GM21390 (cell line): ENCODE measurements around the gene PNO1.
A peak's percentile ranks its signal among the peaks of the same experiment; 100 is the strongest.
"Not testable (repeated sequence)": the region's sequence is repeated elsewhere in the genome, so short reads cannot be mapped to it uniquely, and the experiment has no call there.

Experiments used
- ATAC-seq: cut with Tn5 transposase; IDR thresholded peaks from one replicate; pipeline ENCODE4 v1.9.1; 2021; ENCODE audit not compliant: unreplicated experiment

The PNO1 gene

GRCh38 chr2:68156419-68156818 lies 1.3 kb upstream of the PNO1 start:
- no peak for ATAC-seq

GRCh38 chr2:68157002-68157401 lies 686 bp upstream of the PNO1 start:
- peak; percentile 24 for ATAC-seq

- no peak for ATAC-seq
These were observed 403 bp downstream of the PNO1 start for GRCh38 chr2:68158134-68158447.

GRCh38 chr2:68163641-68164040 lies 6.0 kb downstream of the PNO1 start:
- ATAC-seq = no peak

- no peak for ATAC-seq
These were observed 9.5 kb downstream of the PNO1 start for GRCh38 chr2:68167186-68167585.

- ATAC-seq = no peak
These were observed 11.6 kb downstream of the PNO1 start for GRCh38 chr2:68169308-68169707.

GRCh38 chr2:68171146-68171545 lies 13.5 kb downstream of the PNO1 start:
- ATAC-seq = no peak

GRCh38 chr2:68171684-68172083 lies 14.0 kb downstream of the PNO1 start:
- ATAC-seq = no peak

GRCh38 chr2:68172521-68172920 lies 14.8 kb downstream of the PNO1 start:
- ATAC-seq = no peak

- ATAC-seq = no peak
These were observed 15.5 kb downstream of the PNO1 start for GRCh38 chr2:68172990-68173700.

- not testable (repeated sequence) for ATAC-seq
These were observed 17.5 kb downstream of the PNO1 start for GRCh38 chr2:68175210-68175609.

GRCh38 chr2:68176657-68177056 lies 19.0 kb downstream of the PNO1 start:
- ATAC-seq = no peak

- ATAC-seq = no peak
These were observed 19.9 kb downstream of the PNO1 start for GRCh38 chr2:68177541-68177940.

GRCh38 chr2:68178432-68178831 lies 20.7 kb downstream of the PNO1 start:
- ATAC-seq = no peak

- no peak for ATAC-seq
These were observed 21.4 kb downstream of the PNO1 start for GRCh38 chr2:68178954-68179627.

- no peak for ATAC-seq
These were observed 25.2 kb downstream of the PNO1 start for GRCh38 chr2:68182902-68183301.

- ATAC-seq = peak; percentile 46
These were observed 28.0 kb downstream of the PNO1 start for GRCh38 chr2:68185541-68186164.

- no peak for ATAC-seq
These were observed 29.6 kb downstream of the PNO1 start for GRCh38 chr2:68187329-68187728.

GRCh38 chr2:68188831-68189230 lies 31.1 kb downstream of the PNO1 start:
- no peak for ATAC-seq

GRCh38 chr2:68189991-68190784 lies 32.5 kb downstream of the PNO1 start:
- ATAC-seq = no peak

- no peak for ATAC-seq
These were observed 33.5 kb downstream of the PNO1 start for GRCh38 chr2:68190991-68191731.
